Vagina (tissue), 2 donors: ENCODE measurements around the gene DSCAML1. TPM values are rescaled to one million over a fixed set of nuclear protein-coding genes. Genes with fewer than 3 reads are reported as not detected.

Experiments
- DNase-seq, 2 donors: peaks; one replicate each; pipeline ENCODE4 v3.0.0-alpha.2; 2017; ENCODE audit errors: extremely low spot score in 2 of 2
- H3K27ac ChIP-seq: fragments of 200-600 bp; sonication (generic); one replicate; pipeline ENCODE4 v1.5.1; 2019
- H3K27me3 ChIP-seq: fragments of 200-600 bp; sonication (generic); one replicate; pipeline ENCODE4 v1.5.1; 2019
- H3K36me3 ChIP-seq, 2 donors: fragments of 200-600 bp; sonication (generic); one replicate each; pipeline ENCODE4 v1.5.1; 2017 to 2019
- H3K4me1 ChIP-seq: fragments of 200-600 bp; sonication (generic); one replicate; pipeline ENCODE4 v1.5.1; 2019
- H3K4me3 ChIP-seq, 2 donors: fragments of 200-600 bp; sonication (generic); 1 replicate in 1 of 2; 2 replicates in 1 of 2; pipeline ENCODE4 v1.5.1; 2016 to 2019
- H3K9me3 ChIP-seq: fragments of 200-600 bp; sonication (generic); one replicate; pipeline ENCODE4 v1.5.1; 2019
- POLR2A ChIP-seq, 2 donors: fragments of 450-650 bp; IDR thresholded peaks; one replicate each; pipeline ENCODE4 v1.6.1; 2017; ENCODE audit warnings: antibody characterized with exemption in 2 of 2, mild to moderate bottlenecking in 2 of 2, moderate library complexity in 2 of 2
- POLR2AphosphoS5 ChIP-seq, 2 donors: sonication (generic); formaldehyde crosslinking; IDR thresholded peaks; one replicate each; pipeline ENCODE4 v1.9.0; 2017; ENCODE audit warnings: antibody characterized with exemption in 2 of 2, mild to moderate bottlenecking in 2 of 2, low read depth in 1 of 2; ENCODE audit not compliant: insufficient read depth in 1 of 2
- intact Hi-C: fragments of 100-400 bp; cut with DNase I; formaldehyde crosslinking; loops from one replicate; pipeline ENCODE4 v1.15.1; 2023
- total RNA-seq: library from RNA; depleted of rRNA; stranded (reverse); fragments of >200 nt; gene quantifications from one replicate; pipeline ENCODE4 v1.2.3, GENCODE V29; 2016
- TF ChIP-seq, protein P1 (sequence below), 3 experiments: fragments of 450-650 bp in 2 of 3; fragments of 200-600 bp in 1 of 3; sonication (generic) in 1 of 3; IDR thresholded peaks; one replicate each; pipeline ENCODE4 v1.5.1; 2017 to 2019; ENCODE audit warnings: antibody characterized with exemption in 3 of 3, mild to moderate bottlenecking in 2 of 3, moderate library complexity in 2 of 3

DSCAML1 gene
- total RNA-seq, 1 donor from 2014 or later: 0.25 TPM

DNA sequence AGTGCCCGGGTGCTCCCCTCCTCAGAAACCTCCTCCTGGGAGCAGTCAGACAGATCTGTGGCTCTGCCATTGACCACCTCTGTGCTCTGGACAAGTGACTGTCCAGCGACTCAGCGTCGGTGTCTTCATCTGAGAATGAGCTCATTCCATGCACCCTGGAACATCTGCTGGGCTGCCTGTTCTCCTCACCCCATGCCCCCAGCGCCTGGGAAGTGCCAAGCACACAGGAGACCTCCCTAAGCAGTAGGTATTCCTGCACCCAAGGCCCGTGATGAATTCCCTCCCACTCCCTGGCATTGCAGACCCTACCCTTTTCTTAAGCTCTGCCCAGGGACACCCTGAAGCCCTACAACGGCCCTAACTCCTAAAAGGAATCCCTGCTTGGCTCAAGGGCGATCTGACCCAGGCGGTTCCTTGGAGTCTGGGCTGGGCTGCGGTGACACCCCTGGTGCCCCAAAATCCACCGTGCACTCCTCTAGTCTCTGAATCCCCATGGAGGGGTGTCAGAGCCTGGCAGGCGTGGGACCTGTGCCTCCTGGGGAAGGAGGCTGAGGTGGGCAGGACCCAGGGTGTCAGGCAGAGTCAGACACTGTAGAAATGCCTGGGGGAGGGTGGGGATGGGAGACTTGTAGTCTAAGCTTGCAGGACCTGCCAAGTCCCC is 377.4 kb downstream of the DSCAML1 start:
- DNase-seq: no peak
- Histone ChIP-seq H3K4me1 (no peaks in the 10 kb centered on the region), H3K27me3 (no peaks in the 10 kb centered on the region), H3K27ac (no peak overlapping the region), H3K4me3 (no peak overlapping the region), H3K9me3 (no peaks in the 10 kb centered on the region), H3K36me3 (no peaks in the 10 kb centered on the region)
- intact Hi-C loops: loop anchor here (10.0 kb wide), 1 partner anchor 395 kb away; no protein-coding TSS in a partner anchor
- TF ChIP-seq POLR2AphosphoS5 (IDR thresholded peaks at IDR 0.05; ENCODE audit: insufficient read depth in 1 of 2, low read depth in 1 of 2): no peak
- no peak for TF ChIP-seq POLR2A (IDR thresholded peaks at IDR 0.05)
- TF ChIP-seq, protein P1, sequence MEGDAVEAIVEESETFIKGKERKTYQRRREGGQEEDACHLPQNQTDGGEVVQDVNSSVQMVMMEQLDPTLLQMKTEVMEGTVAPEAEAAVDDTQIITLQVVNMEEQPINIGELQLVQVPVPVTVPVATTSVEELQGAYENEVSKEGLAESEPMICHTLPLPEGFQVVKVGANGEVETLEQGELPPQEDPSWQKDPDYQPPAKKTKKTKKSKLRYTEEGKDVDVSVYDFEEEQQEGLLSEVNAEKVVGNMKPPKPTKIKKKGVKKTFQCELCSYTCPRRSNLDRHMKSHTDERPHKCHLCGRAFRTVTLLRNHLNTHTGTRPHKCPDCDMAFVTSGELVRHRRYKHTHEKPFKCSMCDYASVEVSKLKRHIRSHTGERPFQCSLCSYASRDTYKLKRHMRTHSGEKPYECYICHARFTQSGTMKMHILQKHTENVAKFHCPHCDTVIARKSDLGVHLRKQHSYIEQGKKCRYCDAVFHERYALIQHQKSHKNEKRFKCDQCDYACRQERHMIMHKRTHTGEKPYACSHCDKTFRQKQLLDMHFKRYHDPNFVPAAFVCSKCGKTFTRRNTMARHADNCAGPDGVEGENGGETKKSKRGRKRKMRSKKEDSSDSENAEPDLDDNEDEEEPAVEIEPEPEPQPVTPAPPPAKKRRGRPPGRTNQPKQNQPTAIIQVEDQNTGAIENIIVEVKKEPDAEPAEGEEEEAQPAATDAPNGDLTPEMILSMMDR (IDR thresholded peaks at IDR 0.05): no peak

DNA sequence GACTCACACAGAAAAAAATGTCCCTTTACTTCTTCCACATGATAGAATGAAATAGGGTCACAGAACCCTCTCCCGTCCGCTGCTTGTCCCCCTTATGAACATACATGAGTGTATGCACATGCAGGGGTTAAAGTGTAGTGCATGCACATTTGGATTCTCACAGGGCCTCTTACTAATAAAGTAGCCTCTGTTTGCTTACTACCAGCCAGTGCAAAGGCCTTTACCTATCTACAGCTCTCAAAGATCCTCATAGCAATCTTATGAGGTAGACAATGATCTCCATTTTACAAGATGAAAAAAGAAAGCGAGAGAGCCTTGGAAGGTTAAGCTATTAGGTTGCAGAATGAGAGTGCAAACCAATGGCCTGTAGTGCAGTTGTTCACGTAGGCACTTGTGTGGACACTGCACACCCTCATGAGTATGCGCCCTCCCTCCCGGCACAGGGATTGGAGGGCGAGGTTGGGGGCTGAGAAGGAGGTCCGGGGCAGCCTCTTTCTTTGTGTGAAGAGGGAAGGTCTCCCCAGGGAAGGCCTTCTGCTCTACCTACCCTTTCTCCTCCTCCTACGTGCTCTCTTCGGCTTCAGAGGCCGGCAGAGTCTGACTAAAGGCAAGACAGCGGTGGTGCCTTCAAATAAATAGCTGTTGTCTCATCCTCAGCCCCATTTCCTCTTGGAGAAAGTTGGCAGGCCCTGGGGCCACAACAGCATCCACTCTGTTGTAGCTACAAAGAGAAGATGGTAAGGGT is 378.1 kb downstream of the DSCAML1 start:
- Histone ChIP-seq H3K9me3 (no peaks in the 10 kb centered on the region), H3K4me1 (no peaks in the 10 kb centered on the region), H3K27me3 (no peaks in the 10 kb centered on the region), H3K36me3 (no peaks in the 10 kb centered on the region), H3K27ac (no peak overlapping the region), H3K4me3 (no peak overlapping the region)
- intact Hi-C loops: no loop called here
- DNase-seq: no peak
- TF ChIP-seq POLR2AphosphoS5 (IDR thresholded peaks at IDR 0.05; ENCODE audit: insufficient read depth in 1 of 2, low read depth in 1 of 2) (no peak), POLR2A (IDR thresholded peaks at IDR 0.05) (no peak)
- TF ChIP-seq, protein P1 (IDR thresholded peaks at IDR 0.05): no peak

DNA sequence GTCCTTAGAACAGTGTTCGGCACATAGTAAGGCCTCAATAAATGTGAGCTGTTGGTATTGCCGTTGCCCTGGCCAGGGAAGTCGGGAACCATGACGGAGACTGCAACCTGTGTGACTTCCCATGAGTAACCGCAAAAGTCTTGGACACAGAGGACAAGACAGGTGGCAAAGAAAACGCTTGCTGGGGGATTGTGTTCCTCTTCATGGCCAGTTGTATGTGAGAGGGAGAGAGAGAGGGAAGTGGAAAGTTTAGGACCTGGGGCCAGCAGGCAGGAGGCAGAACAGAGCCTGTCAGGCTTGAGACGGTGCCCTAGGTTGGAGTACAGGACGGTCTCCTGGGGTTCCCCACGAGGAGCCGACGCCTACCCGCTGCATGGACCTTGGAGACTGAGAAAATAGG is 379.2 kb downstream of the DSCAML1 start:
- Histone ChIP-seq H3K9me3 (no peaks in the 10 kb centered on the region), H3K36me3 (no peaks in the 10 kb centered on the region), H3K27me3 (no peaks in the 10 kb centered on the region), H3K4me3 (no peak overlapping the region), H3K4me1 (no peaks in the 10 kb centered on the region), H3K27ac (no peak overlapping the region)
- intact Hi-C loops: no loop called here
- DNase-seq: no peak
- TF ChIP-seq POLR2AphosphoS5 (IDR thresholded peaks at IDR 0.05; ENCODE audit: insufficient read depth in 1 of 2, low read depth in 1 of 2): no peak
- TF ChIP-seq, protein P1 (IDR thresholded peaks at IDR 0.05): no peak
- no peak for TF ChIP-seq POLR2A (IDR thresholded peaks at IDR 0.05)

DNA sequence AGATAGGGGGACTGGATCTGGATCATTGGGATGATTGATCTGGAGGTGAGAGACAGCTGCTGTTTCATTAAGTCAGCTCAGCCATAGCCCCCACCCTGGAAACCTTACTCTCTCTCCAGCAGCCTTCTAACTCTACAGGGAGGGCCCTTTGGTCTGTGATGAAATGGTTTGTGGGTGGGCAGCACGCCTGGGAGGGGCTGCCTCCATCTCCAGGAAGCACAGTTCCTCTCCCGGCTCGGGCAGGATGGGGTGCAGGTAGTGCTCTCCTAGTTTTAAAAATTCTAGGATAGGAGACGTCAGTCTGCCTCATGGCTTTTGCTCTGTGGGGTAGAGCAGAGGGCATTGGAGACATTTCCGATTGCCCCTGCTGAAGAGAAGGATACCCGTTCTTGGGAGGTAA is 379.7 kb downstream of the DSCAML1 start:
- no peaks in the 10 kb centered on the region for H3K9me3 ChIP-seq
- H3K4me1 ChIP-seq: no peaks in the 10 kb centered on the region
- no peak for TF ChIP-seq POLR2AphosphoS5 (IDR thresholded peaks at IDR 0.05; ENCODE audit: insufficient read depth in 1 of 2, low read depth in 1 of 2)
- no peak for TF ChIP-seq POLR2A (IDR thresholded peaks at IDR 0.05)
- TF ChIP-seq, protein P1 (IDR thresholded peaks at IDR 0.05): no peak
- H3K27ac ChIP-seq: no peak overlapping the region
- no peaks in the 10 kb centered on the region for H3K36me3 ChIP-seq
- no peaks in the 10 kb centered on the region for H3K27me3 ChIP-seq
- DNase-seq: no peak
- intact Hi-C loops: no loop called here
- H3K4me3 ChIP-seq: no peak overlapping the region
